HCT116 (cell line): Measurements from ENCODE around the gene SAMD13.

ENCODE experiments used
- CTCF ChIP-seq, 3 experiments: fragments of 200-600 bp in 1 of 3; sonication (generic) in 1 of 3; IDR thresholded peaks in 2 of 3; conservative IDR thresholded peaks in 1 of 3; 2 replicates each; pipeline ENCODE4 v1.5.1; 2012 to 2017; ENCODE audit warnings: low read depth in 2 of 3, low read length in 2 of 3, antibody characterized with exemption in 1 of 3, borderline replicate concordance in 1 of 3, control low read depth in 1 of 3, mild to moderate bottlenecking in 1 of 3, mixed read lengths in 1 of 3, mixed run types in 1 of 3, moderate library complexity in 1 of 3; ENCODE audit not compliant: insufficient read depth in 1 of 3
- EGR1 ChIP-seq: IDR thresholded peaks from 2 replicates; pipeline ENCODE4 v1.6.1; 2012; ENCODE audit warnings: low read depth
- EZH2 ChIP-seq: fragments of 200-600 bp; sonication (generic); IDR thresholded peaks from 2 replicates; pipeline ENCODE4 v1.6.1; 2017; ENCODE audit warnings: antibody characterized with exemption, mixed run types
- FOSL1 ChIP-seq: IDR thresholded peaks from 2 replicates; pipeline ENCODE4 v1.6.1; 2012; ENCODE audit warnings: low read depth
- JUND ChIP-seq: IDR thresholded peaks from 2 replicates; pipeline ENCODE4 v1.6.1; 2012
- MAX ChIP-seq: IDR thresholded peaks from 2 replicates; pipeline ENCODE4 v1.6.1; 2012
- POLR2A ChIP-seq: IDR thresholded peaks from 2 replicates; pipeline ENCODE4 v1.7.0; 2011; ENCODE audit warnings: borderline replicate concordance; ENCODE audit not compliant: insufficient read depth, insufficient read length; ENCODE audit errors: extremely low read depth
- POLR2AphosphoS5 ChIP-seq: IDR thresholded peaks from 2 replicates; pipeline ENCODE4 v1.6.1; 2011; ENCODE audit warnings: mild to moderate bottlenecking, low read depth, low read length, moderate library complexity
- SRF ChIP-seq: IDR thresholded peaks from 2 replicates; pipeline ENCODE4 v1.6.1; 2012; ENCODE audit warnings: low read depth
- TCF7L2 ChIP-seq: IDR thresholded peaks from 2 replicates; pipeline ENCODE4 v1.7.0; 2011; ENCODE audit warnings: borderline replicate concordance, inconsistent platforms; ENCODE audit not compliant: insufficient read depth, insufficient read length; ENCODE audit errors: extremely low read depth
- YY1 ChIP-seq: IDR thresholded peaks from 2 replicates; pipeline ENCODE4 v1.6.1; 2011; ENCODE audit warnings: low read length, low read depth, moderate library complexity, mild to moderate bottlenecking; ENCODE audit not compliant: insufficient replicate concordance; ENCODE audit errors: extremely low read depth
- ZBTB33 ChIP-seq: IDR thresholded peaks from 2 replicates; pipeline ENCODE4 v1.6.1; 2011; ENCODE audit warnings: mild to moderate bottlenecking, low read length, moderate library complexity; ENCODE audit not compliant: insufficient replicate concordance; ENCODE audit errors: extremely low read depth

- no peak for TF ChIP-seq POLR2A
- TF ChIP-seq MAX: no peak
- TF ChIP-seq POLR2AphosphoS5: no peak
- TF ChIP-seq YY1: no peak
- TF ChIP-seq CTCF (IDR thresholded peaks at IDR 0.05 in 2 of 3, conservative IDR thresholded peaks at IDR 0.05 in 1 of 3; ENCODE audit: borderline replicate concordance in 1 of 3, insufficient read depth in 1 of 3, low read depth in 2 of 3, low read length in 2 of 3): no peak
- no peak for TF ChIP-seq EGR1
- no peak for TF ChIP-seq JUND
- TF ChIP-seq EZH2: no peak
- no peak for TF ChIP-seq SRF
- no peak for TF ChIP-seq FOSL1
- no peak for TF ChIP-seq ZBTB33
- no peak for TF ChIP-seq TCF7L2
These were observed 48.5 kb upstream of the SAMD13 start for GRCh38 chr1:84253036-84253435.
